NB4 (cell line): ENCODE measurements around the gene CPE.

Experiments used
- MAX ChIP-seq: IDR thresholded peaks from 2 replicates; pipeline ENCODE4 v1.6.1; 2011; ENCODE audit warnings: low read depth, low read length
- POLR2A ChIP-seq: IDR thresholded peaks from 2 replicates; pipeline ENCODE4 v1.6.1; 2011; ENCODE audit warnings: mild to moderate bottlenecking; ENCODE audit not compliant: insufficient read length; ENCODE audit errors: extremely low read depth

GRCh38 chr4:165541851-165542459 is 163.1 kb downstream of the CPE start:
- TF ChIP-seq MAX (no peak), POLR2A (no peak)
